ENCODE data around the gene CD38. TPM values are rescaled to one million over a fixed set of nuclear protein-coding genes. Genes with fewer than 3 reads are reported as not detected.

Gene CD38
- total and polyA plus RNA-seq, 4 donors, result 3.2 to 9.4 (median 5.3) TPM

- no peaks in the 10 kb centered on the region for H3K36me3 ChIP-seq (ENCODE audit: control insufficient read depth in 4 of 4, insufficient read depth in 3 of 4, low read depth in 1 of 4, low read length in 3 of 4)
- no peak overlapping the region for H3K4me3 ChIP-seq (ENCODE audit: low read depth in 1 of 3, low read length in 3 of 3)
- H3K9ac ChIP-seq (ENCODE audit: low read depth in 1 of 2, low read length in 2 of 2), result no peak overlapping the region
- no peaks in the 10 kb centered on the region for H3K27me3 ChIP-seq (ENCODE audit: control insufficient read depth in 4 of 4, insufficient read depth in 4 of 4, low read length in 3 of 4)
- H3K9me3 ChIP-seq (ENCODE audit: control insufficient read depth in 4 of 4, low read length in 3 of 4), result no peaks in the 10 kb centered on the region
- 90% methylated on average over 9 of the region's 9 CpGs for WGBS
- H3K4me1 ChIP-seq (ENCODE audit: control insufficient read depth in 4 of 4, insufficient read depth in 4 of 4, low read length in 3 of 4), result no peaks in the 10 kb centered on the region
- TF ChIP-seq ZBTB33 (IDR thresholded peaks at IDR 0.05) (no peak), RAD21 (IDR thresholded peaks at IDR 0.05) (no peak), CTCF (IDR thresholded peaks at IDR 0.05; ENCODE audit: low read depth, low read length, missing input control) (no peak), HNF4A (conservative IDR thresholded peaks at IDR 0.05) (no peak), REST (IDR thresholded peaks at IDR 0.05) (no peak), RXRA (IDR thresholded peaks at IDR 0.05) (no peak), JUND (IDR thresholded peaks at IDR 0.05) (no peak), SP1 (IDR thresholded peaks at IDR 0.05) (no peak), TAF1 (conservative IDR thresholded peaks at IDR 0.05) (no peak), HNF4G (IDR thresholded peaks at IDR 0.05) (no peak), FOXA2 (IDR thresholded peaks at IDR 0.05) (no peak), EGR1 (IDR thresholded peaks at IDR 0.05; ENCODE audit: low read depth in 2 of 2) (no peak), FOXA1 (IDR thresholded peaks at IDR 0.05) (no peak)
- TF ChIP-seq, protein P1, sequence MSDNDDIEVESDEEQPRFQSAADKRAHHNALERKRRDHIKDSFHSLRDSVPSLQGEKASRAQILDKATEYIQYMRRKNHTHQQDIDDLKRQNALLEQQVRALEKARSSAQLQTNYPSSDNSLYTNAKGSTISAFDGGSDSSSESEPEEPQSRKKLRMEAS (IDR thresholded peaks at IDR 0.05), result no peak
- DNase-seq (ENCODE audit: low spot score), result no peak
- H3K27ac ChIP-seq (ENCODE audit: low read depth in 1 of 2, low read length in 2 of 2), result no peak overlapping the region
These were observed 110.4 kb downstream of the CD38 start for GRCh38 chr4:15888515-15888914.

GRCh38 chr4:15890246-15890829 is 112.2 kb downstream of the CD38 start:
- H3K4me3 ChIP-seq (ENCODE audit: low read depth in 1 of 3, low read length in 3 of 3), result no peak overlapping the region
- no peak overlapping the region for H3K27ac ChIP-seq (ENCODE audit: low read depth in 1 of 2, low read length in 2 of 2)
- H3K9ac ChIP-seq (ENCODE audit: low read depth in 1 of 2, low read length in 2 of 2), result no peak overlapping the region
- TF ChIP-seq GABPA (IDR thresholded peaks at IDR 0.05 in 1 of 2, conservative IDR thresholded peaks at IDR 0.05 in 1 of 2) (no peak), NR2F2 (IDR thresholded peaks at IDR 0.05) (no peak), FOXA2 (IDR thresholded peaks at IDR 0.05) (no peak), REST (IDR thresholded peaks at IDR 0.05) (no peak)
- TF ChIP-seq, protein P1 (IDR thresholded peaks at IDR 0.05), result no peak
- H3K27me3 ChIP-seq (ENCODE audit: control insufficient read depth in 4 of 4, insufficient read depth in 4 of 4, low read length in 3 of 4), result no peaks in the 10 kb centered on the region
- 90% methylated on average over 4 of the region's 4 CpGs for WGBS
- DNase-seq (ENCODE audit: low spot score), result no peak
- no peaks in the 10 kb centered on the region for H3K4me1 ChIP-seq (ENCODE audit: control insufficient read depth in 4 of 4, insufficient read depth in 4 of 4, low read length in 3 of 4)
- H3K9me3 ChIP-seq (ENCODE audit: control insufficient read depth in 4 of 4, low read length in 3 of 4), result no peaks in the 10 kb centered on the region
- H3K36me3 ChIP-seq (ENCODE audit: control insufficient read depth in 4 of 4, insufficient read depth in 3 of 4, low read depth in 1 of 4, low read length in 3 of 4), result no peaks in the 10 kb centered on the region
